ENCODE measurements around the gene CEMP1. TPM values are rescaled to one million over a fixed set of nuclear protein-coding genes. Genes with fewer than 3 reads are reported as not detected.
"Not testable (repeated sequence)": the region's sequence is repeated elsewhere in the genome, so short reads cannot be mapped to it uniquely, and the experiment has no call there.

Gene CEMP1
- total RNA-seq, 1 donor from 2014 or later, result not detected

DNA sequence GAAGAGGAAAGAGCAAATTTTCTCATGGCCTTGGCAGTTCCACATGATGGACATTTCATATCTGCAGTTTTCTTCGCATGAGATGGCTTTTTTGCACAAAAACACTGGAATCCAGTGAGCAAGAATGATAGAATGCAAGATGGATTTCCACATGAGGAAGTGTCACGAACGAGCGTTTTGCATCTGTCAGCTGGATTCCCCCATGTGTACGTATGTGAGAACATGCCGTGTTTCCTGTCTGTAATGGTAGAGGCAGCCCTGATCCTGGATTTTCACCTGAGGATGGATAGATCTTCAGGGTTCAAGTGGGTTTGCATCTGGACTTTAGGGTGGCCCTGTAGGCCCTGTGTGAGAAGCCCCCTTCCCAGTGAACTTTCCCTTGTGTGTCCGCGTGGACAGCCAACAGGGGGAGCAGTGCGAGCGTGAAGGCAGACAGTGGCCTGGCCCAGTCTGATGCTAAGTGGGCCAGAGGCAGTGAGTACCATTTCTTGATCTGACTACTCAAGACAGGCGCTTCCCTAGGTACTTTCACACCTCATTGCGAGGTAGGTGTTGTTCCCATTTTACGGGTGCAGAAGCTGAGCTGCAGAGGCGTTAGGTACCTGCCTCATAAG lies 8.7 kb upstream of the CEMP1 start:
- intact Hi-C loops (cut with DNase I); ATAC-seq; DNase-seq (ENCODE audit: missing footprints): not testable (repeated sequence)

DNA sequence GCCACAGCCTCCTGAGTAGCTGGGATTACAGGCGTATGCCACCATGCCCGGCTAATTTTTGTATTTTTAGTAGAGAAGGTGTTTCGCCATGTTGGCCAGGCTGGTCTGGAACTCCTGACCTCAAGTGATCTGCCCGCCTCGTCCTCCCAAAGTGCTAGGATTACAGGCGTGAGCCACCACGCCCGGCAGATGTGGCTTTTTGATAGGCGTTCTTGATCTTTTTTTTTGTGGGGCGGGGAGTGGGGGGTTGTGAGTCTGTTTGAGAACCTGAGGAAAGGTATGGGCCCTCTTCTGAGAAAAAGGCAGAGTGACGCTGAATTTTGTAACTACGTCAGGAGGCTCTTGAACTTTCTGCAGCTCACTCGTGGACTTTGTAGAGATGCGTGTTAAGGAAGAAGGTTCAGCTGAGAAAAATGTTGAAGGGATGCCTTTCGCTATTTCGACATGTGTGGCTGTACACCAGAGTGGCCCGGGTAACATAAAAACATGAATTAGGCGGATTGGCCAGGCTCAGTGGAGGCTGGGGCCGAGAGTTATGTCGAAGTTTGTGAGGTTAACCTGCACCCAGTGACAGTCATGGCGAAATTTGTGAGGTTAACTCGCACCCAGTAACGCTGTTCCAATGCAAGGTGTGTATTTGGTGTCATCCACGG lies 8.1 kb upstream of the CEMP1 start:
- intact Hi-C loops (cut with DNase I); DNase-seq (ENCODE audit: missing footprints); ATAC-seq: not testable (repeated sequence)

- intact Hi-C loops (cut with DNase I), result no loop called here
- ATAC-seq (peak; percentile 96), DNase-seq (ENCODE audit: missing footprints) (peak; percentile 96)
Observed at GRCh38 chr16:2537451-2538379, 6.5 kb upstream of the CEMP1 start, which contains the start of gene PDPK1. PDPK1 (plus strand) TSS chr16:2538021; CDS start chr16:2538113, 92 bp downstream.

GRCh38 chr16:2535625-2536013 lies 4.4 kb upstream of the CEMP1 start:
- intact Hi-C loops (cut with DNase I), result no loop called here
- no peak for ATAC-seq
- DNase-seq (ENCODE audit: missing footprints), result peak; percentile 34

DNA sequence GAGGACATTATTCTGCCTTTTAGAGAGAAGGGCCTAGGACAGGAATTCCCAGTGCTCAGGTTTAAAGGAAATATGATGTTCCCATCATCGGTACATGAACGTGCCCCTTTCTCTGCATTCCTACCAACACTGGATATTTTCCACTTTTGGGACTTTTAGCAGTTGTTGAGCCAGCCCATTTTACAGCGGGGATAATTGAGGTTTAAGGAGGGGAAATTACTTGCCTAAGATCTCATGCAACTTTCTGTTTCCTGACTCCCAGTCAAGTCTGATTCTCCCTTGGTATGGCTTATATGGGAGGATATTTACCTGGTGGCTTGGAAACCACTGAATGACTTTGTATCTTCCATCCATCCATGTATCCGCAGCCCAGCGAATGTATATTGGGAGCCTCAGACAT lies 3.1 kb upstream of the CEMP1 start:
- DNase-seq (ENCODE audit: missing footprints); ATAC-seq; intact Hi-C loops (cut with DNase I): not testable (repeated sequence)

DNA sequence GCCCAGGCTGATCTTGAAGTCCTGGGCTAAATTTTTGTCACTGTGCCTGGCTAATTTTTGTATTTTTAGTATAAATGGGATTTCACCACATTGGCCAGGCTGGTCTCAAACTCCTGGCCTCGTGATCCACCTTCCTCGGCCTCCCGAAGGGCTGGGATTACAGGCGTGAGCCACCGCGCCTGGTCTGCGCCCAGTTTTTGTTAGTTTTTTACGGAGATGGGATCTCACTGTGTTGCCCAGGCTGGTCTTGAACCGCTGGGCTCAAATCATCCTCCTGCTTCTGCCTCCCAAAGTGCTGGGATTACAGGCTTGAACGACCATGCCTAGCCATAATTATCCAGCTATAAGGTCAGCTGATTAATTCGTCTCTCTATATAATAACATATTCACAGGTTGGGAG lies 2.7 kb upstream of the CEMP1 start:
- no peak for ATAC-seq
- DNase-seq (ENCODE audit: missing footprints), result peak; percentile 15
- intact Hi-C loops (cut with DNase I), result no loop called here

GRCh38 chr16:2533142-2533755 lies 2.0 kb upstream of the CEMP1 start:
- intact Hi-C loops (cut with DNase I); ATAC-seq: not testable (repeated sequence)

GRCh38 chr16:2532494-2533141 lies 1.4 kb upstream of the CEMP1 start:
- peak; percentile 10 for ATAC-seq

More at GRCh38 chr16:2533142-2533755, 2.0 kb upstream of the CEMP1 start:
- not testable (repeated sequence) for DNase-seq (ENCODE audit: missing footprints)

GRCh38 chr16:2531696-2532493 lies 687 bp upstream of the CEMP1 start:
- peak; percentile 96 for ATAC-seq
- intact Hi-C loops (cut with DNase I), result no loop called here
- peak; percentile 100 for DNase-seq (ENCODE audit: missing footprints)

More at GRCh38 chr16:2532494-2533141, 1.4 kb upstream of the CEMP1 start:
- peak; percentile 85 for DNase-seq (ENCODE audit: missing footprints)
- intact Hi-C loops (cut with DNase I), result no loop called here

DNA sequence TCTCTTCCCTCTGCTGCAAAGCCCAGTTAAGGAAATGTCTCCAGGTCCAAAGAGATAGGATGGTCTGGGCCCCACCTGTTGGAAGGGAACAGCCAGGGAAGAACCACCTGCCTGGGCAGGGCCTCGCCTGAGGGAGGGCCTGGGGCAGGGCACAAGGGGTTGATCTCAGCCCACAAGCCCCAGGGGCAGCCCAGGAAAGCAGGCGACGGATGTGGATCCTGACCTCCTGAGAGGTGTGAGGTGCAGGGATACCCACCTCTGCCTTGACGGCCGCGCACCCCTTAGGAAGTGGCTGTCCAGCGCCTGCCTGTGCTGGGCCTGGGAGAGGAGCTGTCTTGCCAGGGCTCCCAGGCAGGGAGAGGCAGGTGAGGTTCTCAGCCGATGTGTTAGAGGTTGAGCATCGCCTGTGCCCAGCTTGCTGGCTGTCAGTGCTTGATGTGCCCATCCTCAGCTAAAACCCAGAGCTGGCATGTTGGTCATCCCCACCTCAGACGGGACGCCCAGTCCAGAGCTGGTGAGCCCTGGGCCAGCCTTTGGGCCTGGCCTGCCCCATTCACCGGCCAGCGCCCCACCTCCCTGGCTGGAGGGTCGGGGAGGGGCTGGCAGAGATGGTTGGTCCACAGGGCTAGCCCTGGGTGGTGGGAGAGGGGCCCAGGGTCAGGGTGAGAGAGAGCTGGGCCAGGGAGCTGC lies 434 bp downstream of the CEMP1 start:
- DNase-seq (ENCODE audit: missing footprints) (peak; percentile 51), ATAC-seq (no peak)
- intact Hi-C loops (cut with DNase I), result no loop called here

- intact Hi-C loops (cut with DNase I), result no loop called here
- peak; percentile 52 for DNase-seq (ENCODE audit: missing footprints)
- no peak for ATAC-seq
Observed at GRCh38 chr16:2529961-2530628, 1.1 kb downstream of the CEMP1 start.

DNA sequence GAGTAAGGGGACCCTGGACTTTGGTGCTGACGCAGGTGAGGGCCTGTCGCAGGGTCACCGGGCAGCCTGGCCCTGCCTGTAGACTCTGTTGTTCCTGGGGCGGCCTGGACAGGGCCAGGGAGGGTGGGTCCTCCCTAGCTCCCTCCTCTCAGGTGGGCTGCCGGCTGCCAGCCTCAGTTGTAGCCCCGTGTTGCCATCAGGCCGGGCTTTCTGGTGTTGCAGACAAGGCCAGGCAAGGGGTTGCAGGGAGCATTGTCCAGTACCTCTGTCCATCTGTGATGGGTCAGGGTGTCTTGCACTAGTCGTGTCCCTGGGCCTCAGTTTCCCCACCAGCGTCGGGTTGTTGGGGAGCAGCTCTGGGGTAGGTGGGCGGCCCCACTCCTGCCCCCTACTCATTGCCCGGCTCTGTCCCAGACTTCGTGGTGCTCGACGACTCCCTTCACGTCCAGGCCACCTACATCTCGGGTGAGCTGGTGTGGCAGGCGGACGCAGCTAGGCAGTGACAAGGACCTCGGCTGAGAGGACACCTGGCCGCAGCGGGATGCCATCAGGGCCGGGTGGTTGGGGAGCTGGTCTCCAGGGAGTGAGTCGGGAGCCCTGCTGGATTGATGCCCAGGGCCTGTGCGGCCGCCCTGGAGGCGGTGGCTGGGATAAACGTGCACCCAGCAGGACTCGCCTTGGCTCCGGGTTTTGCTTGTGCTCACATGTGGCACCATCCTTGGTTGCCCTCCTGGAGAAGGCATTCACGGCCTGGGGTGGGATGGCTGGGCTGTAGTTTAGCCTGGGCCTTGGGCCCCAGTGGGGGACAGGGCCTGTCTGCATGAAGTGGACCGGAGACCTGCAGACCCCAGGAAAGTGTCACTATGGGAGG lies 1.9 kb downstream of the CEMP1 start:
- DNase-seq (ENCODE audit: missing footprints) (peak; percentile 62), ATAC-seq (no peak)
- intact Hi-C loops (cut with DNase I), result no loop called here

GRCh38 chr16:2528161-2529060 lies 2.8 kb downstream of the CEMP1 start:
- intact Hi-C loops (cut with DNase I), result no loop called here
- peak; percentile 50 for DNase-seq (ENCODE audit: missing footprints)
- no peak for ATAC-seq

DNA sequence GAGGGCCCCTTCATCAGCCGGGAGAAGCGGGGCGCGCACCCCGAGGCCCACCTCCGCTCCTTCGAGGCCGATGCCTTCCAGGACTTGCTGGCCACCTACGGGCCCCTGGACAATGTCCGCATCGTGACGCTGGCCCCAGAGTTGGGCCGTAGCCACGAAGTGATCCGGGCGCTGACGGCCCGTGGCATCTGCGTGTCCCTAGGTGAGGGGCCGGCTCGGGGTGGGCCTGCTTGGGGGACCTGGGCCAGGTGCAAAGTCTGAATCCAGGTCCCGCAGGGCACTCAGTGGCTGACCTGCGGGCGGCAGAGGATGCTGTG lies 3.5 kb downstream of the CEMP1 start:
- peak; percentile 54 for DNase-seq (ENCODE audit: missing footprints)
- intact Hi-C loops (cut with DNase I), result no loop called here
- no peak for ATAC-seq
